Panc1 (cell line): ENCODE data around the gene NPAS4. TPM values are rescaled to one million over a fixed set of nuclear protein-coding genes. Genes with fewer than 3 reads are reported as not detected.
"Not testable (repeated sequence)": the region's sequence is repeated elsewhere in the genome, so short reads cannot be mapped to it uniquely, and the experiment has no call there.

Experiments
- ATAC-seq: fragments of 200-7000 bp; cut with Tn5 transposase; 2 replicates; pipeline ENCODE4 v1.9.1; 2020; ENCODE audit warnings: mild to moderate bottlenecking, moderate library complexity
- BruUV-seq: library from RNA; stranded (reverse); fragments of 400-500 nt; replicated peaks from 2 replicates; lab custom pipeline; 2021; lab: Mats Ljungman, UMichigan
- CTCF ChIA-PET: fragments of 300-600 bp; sonication (Branson Sonifier 250); formaldehyde crosslinking; loops from one replicate; lab custom pipeline; 2022; ENCODE audit warnings: antibody characterized with exemption; lab: Charles Lee
- POLR2A ChIA-PET: fragments of 300-600 bp; sonication (Branson Sonifier 250); formaldehyde crosslinking; loops from one replicate; lab custom pipeline; 2022; ENCODE audit warnings: antibody characterized with exemption; lab: Charles Lee
- DNase-seq: peaks from one replicate; pipeline ENCODE4 v3.0.0-alpha.2; 2010; ENCODE audit warnings: low read depth, low spot score
- H3K27ac ChIP-seq: 2 replicates; pipeline ENCODE4 v1.5.1; 2011; ENCODE audit warnings: mild to moderate bottlenecking, low read length, inconsistent platforms
- H3K27me3 ChIP-seq: fragments of 200-500 bp; sonication (Bioruptor generic); 2 replicates; pipeline ENCODE4 v1.6.0; 2014; ENCODE audit warnings: low read length, inconsistent platforms; ENCODE audit not compliant: control insufficient read depth, insufficient read depth
- H3K36me3 ChIP-seq: fragments of 200-500 bp; sonication (Bioruptor generic); 2 replicates; pipeline ENCODE4 v1.5.1; 2014; ENCODE audit warnings: inconsistent platforms, mild to moderate bottlenecking, low read length, moderate library complexity; ENCODE audit not compliant: control insufficient read depth, insufficient read depth
- H3K4me1 ChIP-seq: 2 replicates; pipeline ENCODE4 v1.5.1; 2011; ENCODE audit warnings: inconsistent platforms, mild to moderate bottlenecking, low read length, moderate library complexity; ENCODE audit not compliant: control insufficient read depth, insufficient read depth
- H3K4me3 ChIP-seq, 2 experiments: 2 replicates each; pipeline ENCODE4 v1.5.1; 2011 to 2012; ENCODE audit warnings: low read depth in 2 of 2, low read length in 2 of 2, mild to moderate bottlenecking in 2 of 2, inconsistent platforms in 1 of 2, moderate library complexity in 1 of 2
- H3K9me3 ChIP-seq: fragments of 200-500 bp; sonication (Bioruptor generic); 2 replicates; pipeline ENCODE4 v1.5.1; 2014; ENCODE audit warnings: low read depth, mild to moderate bottlenecking, inconsistent platforms, low read length, moderate library complexity; ENCODE audit not compliant: control insufficient read depth, insufficient read depth
- CTCF ChIP-seq: fragments of 450-650 bp; IDR thresholded peaks from 2 replicates; pipeline ENCODE4 v1.5.1; 2017; ENCODE audit warnings: mild to moderate bottlenecking
- POLR2AphosphoS5 ChIP-seq: IDR thresholded peaks from 2 replicates; pipeline ENCODE4 v1.6.1; 2012; ENCODE audit warnings: mild to moderate bottlenecking, low read depth, low read length, moderate library complexity
- REST ChIP-seq, 2 experiments: IDR thresholded peaks; 2 replicates each; pipeline ENCODE4 v1.6.1; 2011 to 2012; ENCODE audit warnings: low read depth in 2 of 2, control low read depth in 1 of 2, low read length in 1 of 2, mild to moderate bottlenecking in 1 of 2, moderate library complexity in 1 of 2; ENCODE audit not compliant: insufficient read depth in 1 of 2
- SIN3A ChIP-seq: IDR thresholded peaks from 2 replicates; pipeline ENCODE4 v1.6.1; 2012; ENCODE audit warnings: low read depth, mild to moderate bottlenecking, low read length, moderate library complexity, borderline replicate concordance; ENCODE audit not compliant: insufficient read depth
- TCF7L2 ChIP-seq: IDR thresholded peaks from 2 replicates; pipeline ENCODE4 v1.6.1; 2011; ENCODE audit warnings: mild to moderate bottlenecking, low read depth, low read length, inconsistent platforms
- in situ Hi-C: cut with HindIII; loops from 2 replicates; pipeline ENCODE4 v1.10.0; 2016; ENCODE audit warnings: low sequenced_read_pairs, low pct_unique_long_range_greater_than_20kb
- intact Hi-C: fragments of 100-400 bp; cut with micrococcal nuclease; formaldehyde crosslinking; loops from one replicate; pipeline ENCODE4 v1.10.0; 2022; ENCODE audit not compliant: unreplicated experiment
- total RNA-seq: library from RNA; stranded (reverse); gene quantifications from one replicate; pipeline ENCODE4 v1.2.1, GENCODE V29; 2021; ENCODE audit not compliant: unreplicated experiment

NPAS4 gene
- total RNA-seq, 1 experiment from 2014 or later, result 0.08 TPM

- CTCF ChIA-PET, result no interaction called here
- no TSS peak for BruUV-seq
Measured at GRCh38 chr11:66462911-66463310, 42.1 kb downstream of the NPAS4 start.

GRCh38 chr11:66464116-66464515, 43.3 kb downstream of the NPAS4 start:
- H3K4me3 ChIP-seq, CTCF ChIA-PET, in situ Hi-C loops, H3K36me3 ChIP-seq, DNase-seq, H3K27ac ChIP-seq, ATAC-seq, intact Hi-C loops, H3K27me3 ChIP-seq, BruUV-seq, H3K9me3 ChIP-seq: not testable (repeated sequence)
- peaks cover 11% of the 10 kb centered on the region for H3K4me1 ChIP-seq
- POLR2A ChIA-PET, result interaction anchor here (0.6 kb wide), 1 partner anchor 188 kb away, joined by 3 read pairs; no protein-coding TSS in a partner anchor

More at GRCh38 chr11:66462911-66463310, 42.1 kb downstream of the NPAS4 start:
- TF ChIP-seq REST (IDR thresholded peaks at IDR 0.05; ENCODE audit: insufficient read depth in 1 of 2, low read depth in 2 of 2, low read length in 1 of 2) (no peak), POLR2AphosphoS5 (no peak), CTCF (no peak)
- in situ Hi-C loops (no loop called here), intact Hi-C loops (no loop called here)
- peaks cover 10% of the 10 kb centered on the region for H3K4me1 ChIP-seq
- H3K4me3 ChIP-seq, result no peak overlapping the region
- no peak for DNase-seq
- no peak for ATAC-seq
- H3K27ac ChIP-seq, result no peak overlapping the region
- no peaks in the 10 kb centered on the region for H3K27me3 ChIP-seq
- POLR2A ChIA-PET, result no interaction called here
- H3K9me3 ChIP-seq, result no peaks in the 10 kb centered on the region
- no peaks in the 10 kb centered on the region for H3K36me3 ChIP-seq

GRCh38 chr11:66464916-66465315, 44.1 kb downstream of the NPAS4 start:
- Histone ChIP-seq H3K36me3 (no peaks in the 10 kb centered on the region), H3K27me3 (no peaks in the 10 kb centered on the region), H3K9me3 (no peaks in the 10 kb centered on the region), H3K27ac (no peak overlapping the region), H3K4me3 (no peak overlapping the region), H3K4me1 (peaks cover 11% of the 10 kb centered on the region)
- ATAC-seq (no peak), DNase-seq (no peak)
- ChIA-PET POLR2A (interaction anchor here (0.6 kb wide), 1 partner anchor 187 kb away, joined by 3 read pairs; no protein-coding TSS in a partner anchor), CTCF (no interaction called here)
- TF ChIP-seq POLR2AphosphoS5, result no peak
- TF ChIP-seq CTCF, result no peak
- TF ChIP-seq REST (IDR thresholded peaks at IDR 0.05; ENCODE audit: insufficient read depth in 1 of 2, low read depth in 2 of 2, low read length in 1 of 2), result no peak
- no peak for TF ChIP-seq SIN3A
- no peak for TF ChIP-seq TCF7L2
- BruUV-seq, result no TSS peak
- intact Hi-C loops (no loop called here), in situ Hi-C loops (no loop called here)
